GM21367 (cell line): Measurements from ENCODE around the gene MAK.
"Not testable (repeated sequence)": the region's sequence is repeated elsewhere in the genome, so short reads cannot be mapped to it uniquely, and the experiment has no call there.

ENCODE experiments used
- ATAC-seq: cut with Tn5 transposase; IDR thresholded peaks from one replicate; pipeline ENCODE4 v1.9.1; 2021; ENCODE audit not compliant: unreplicated experiment

Gene MAK

GRCh38 chr6:10792101-10792500 lies 46.2 kb downstream of the MAK start:
- ATAC-seq = no peak

GRCh38 chr6:10791673-10792072 lies 46.7 kb downstream of the MAK start:
- ATAC-seq = no peak

GRCh38 chr6:10779076-10779475 lies 59.3 kb downstream of the MAK start:
- ATAC-seq = no peak

- ATAC-seq = no peak
These were observed 60.1 kb downstream of the MAK start for GRCh38 chr6:10778230-10778629.

GRCh38 chr6:10771371-10771894 lies 66.9 kb downstream of the MAK start:
- ATAC-seq = no peak

- no peak for ATAC-seq
These were observed 68.9 kb downstream of the MAK start for GRCh38 chr6:10769419-10769818.

- no peak for ATAC-seq
These were observed 75.3 kb downstream of the MAK start for GRCh38 chr6:10763006-10763405.

GRCh38 chr6:10759884-10760329 lies 78.4 kb downstream of the MAK start:
- ATAC-seq = no peak

GRCh38 chr6:10759312-10759839 lies 79.0 kb downstream of the MAK start:
- ATAC-seq = peak; percentile 77

- ATAC-seq = no peak
These were observed 82.3 kb downstream of the MAK start for GRCh38 chr6:10756085-10756484.

GRCh38 chr6:10751757-10752156 lies 86.6 kb downstream of the MAK start:
- ATAC-seq = not testable (repeated sequence)

GRCh38 chr6:10750568-10750967 lies 87.8 kb downstream of the MAK start:
- not testable (repeated sequence) for ATAC-seq

GRCh38 chr6:10749734-10750133 lies 88.6 kb downstream of the MAK start:
- ATAC-seq = no peak

- ATAC-seq = peak; percentile 93
These were observed 90.9 kb downstream of the MAK start, which contains the start of gene TMEM14B for GRCh38 chr6:10747251-10747972. Gene TMEM14B (plus strand): TSS chr6:10747805. CDS start chr6:10749246, 1,441 bp downstream.

GRCh38 chr6:10746915-10747250 lies 91.5 kb downstream of the MAK start:
- no peak for ATAC-seq

- no peak for ATAC-seq
These were observed 93.2 kb downstream of the MAK start for GRCh38 chr6:10745116-10745515.

- no peak for ATAC-seq
These were observed 94.8 kb downstream of the MAK start for GRCh38 chr6:10743515-10743914.

GRCh38 chr6:10742251-10742650 lies 96.1 kb downstream of the MAK start:
- no peak for ATAC-seq

GRCh38 chr6:10741643-10742042 lies 96.7 kb downstream of the MAK start:
- not testable (repeated sequence) for ATAC-seq

GRCh38 chr6:10740061-10740460 lies 98.3 kb downstream of the MAK start:
- ATAC-seq = no peak

GRCh38 chr6:10736731-10737130 lies 101.6 kb downstream of the MAK start:
- no peak for ATAC-seq

GRCh38 chr6:10733863-10734262 lies 104.5 kb downstream of the MAK start:
- no peak for ATAC-seq
